ENCODE results near the gene DGLUCY.

GRCh38 chr14:91193069-91193468 lies 79.2 kb downstream of the DGLUCY start:
- TF ChIP-seq, protein P1, sequence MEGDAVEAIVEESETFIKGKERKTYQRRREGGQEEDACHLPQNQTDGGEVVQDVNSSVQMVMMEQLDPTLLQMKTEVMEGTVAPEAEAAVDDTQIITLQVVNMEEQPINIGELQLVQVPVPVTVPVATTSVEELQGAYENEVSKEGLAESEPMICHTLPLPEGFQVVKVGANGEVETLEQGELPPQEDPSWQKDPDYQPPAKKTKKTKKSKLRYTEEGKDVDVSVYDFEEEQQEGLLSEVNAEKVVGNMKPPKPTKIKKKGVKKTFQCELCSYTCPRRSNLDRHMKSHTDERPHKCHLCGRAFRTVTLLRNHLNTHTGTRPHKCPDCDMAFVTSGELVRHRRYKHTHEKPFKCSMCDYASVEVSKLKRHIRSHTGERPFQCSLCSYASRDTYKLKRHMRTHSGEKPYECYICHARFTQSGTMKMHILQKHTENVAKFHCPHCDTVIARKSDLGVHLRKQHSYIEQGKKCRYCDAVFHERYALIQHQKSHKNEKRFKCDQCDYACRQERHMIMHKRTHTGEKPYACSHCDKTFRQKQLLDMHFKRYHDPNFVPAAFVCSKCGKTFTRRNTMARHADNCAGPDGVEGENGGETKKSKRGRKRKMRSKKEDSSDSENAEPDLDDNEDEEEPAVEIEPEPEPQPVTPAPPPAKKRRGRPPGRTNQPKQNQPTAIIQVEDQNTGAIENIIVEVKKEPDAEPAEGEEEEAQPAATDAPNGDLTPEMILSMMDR (IDR thresholded peaks at IDR 0.05), result no peak
- TF ChIP-seq ZFX (IDR thresholded peaks at IDR 0.05; ENCODE audit: borderline replicate concordance), result no peak
